Fibroblast of gingiva (primary cell): ENCODE measurements around the gene MAPK11.
A peak's percentile ranks its signal among the peaks of the same experiment; 100 is the strongest.

Experiments
- DNase-seq: peaks from one replicate; pipeline ENCODE4 v3.0.0-alpha.2; 2011; ENCODE audit warnings: low read depth

MAPK11 gene

GRCh38 chr22:50260801-50261614 lies 9.2 kb downstream of the MAPK11 start:
- DNase-seq: peak; percentile 66

DNA sequence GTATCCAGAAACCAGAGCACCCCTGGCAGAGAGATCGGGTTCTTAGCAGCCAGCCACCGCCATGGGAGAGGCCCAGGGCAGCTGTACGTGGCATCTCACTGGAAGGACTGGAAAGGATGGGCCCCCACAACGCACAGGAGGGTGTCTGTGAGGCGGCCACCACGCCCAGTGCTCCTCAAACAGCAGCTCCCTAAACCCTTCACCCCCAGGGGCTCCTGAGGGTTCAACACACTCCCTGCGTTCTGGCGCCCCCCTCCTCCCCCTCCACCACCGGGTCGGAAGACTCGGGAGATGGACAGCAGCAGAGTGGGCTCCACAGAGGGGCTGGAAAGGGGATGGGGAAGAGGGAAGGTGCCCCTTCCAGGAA lies 9.8 kb downstream of the MAPK11 start:
- DNase-seq: no peak

- DNase-seq: no peak
Measured at GRCh38 chr22:50259302-50259701, 10.9 kb downstream of the MAPK11 start.

DNA sequence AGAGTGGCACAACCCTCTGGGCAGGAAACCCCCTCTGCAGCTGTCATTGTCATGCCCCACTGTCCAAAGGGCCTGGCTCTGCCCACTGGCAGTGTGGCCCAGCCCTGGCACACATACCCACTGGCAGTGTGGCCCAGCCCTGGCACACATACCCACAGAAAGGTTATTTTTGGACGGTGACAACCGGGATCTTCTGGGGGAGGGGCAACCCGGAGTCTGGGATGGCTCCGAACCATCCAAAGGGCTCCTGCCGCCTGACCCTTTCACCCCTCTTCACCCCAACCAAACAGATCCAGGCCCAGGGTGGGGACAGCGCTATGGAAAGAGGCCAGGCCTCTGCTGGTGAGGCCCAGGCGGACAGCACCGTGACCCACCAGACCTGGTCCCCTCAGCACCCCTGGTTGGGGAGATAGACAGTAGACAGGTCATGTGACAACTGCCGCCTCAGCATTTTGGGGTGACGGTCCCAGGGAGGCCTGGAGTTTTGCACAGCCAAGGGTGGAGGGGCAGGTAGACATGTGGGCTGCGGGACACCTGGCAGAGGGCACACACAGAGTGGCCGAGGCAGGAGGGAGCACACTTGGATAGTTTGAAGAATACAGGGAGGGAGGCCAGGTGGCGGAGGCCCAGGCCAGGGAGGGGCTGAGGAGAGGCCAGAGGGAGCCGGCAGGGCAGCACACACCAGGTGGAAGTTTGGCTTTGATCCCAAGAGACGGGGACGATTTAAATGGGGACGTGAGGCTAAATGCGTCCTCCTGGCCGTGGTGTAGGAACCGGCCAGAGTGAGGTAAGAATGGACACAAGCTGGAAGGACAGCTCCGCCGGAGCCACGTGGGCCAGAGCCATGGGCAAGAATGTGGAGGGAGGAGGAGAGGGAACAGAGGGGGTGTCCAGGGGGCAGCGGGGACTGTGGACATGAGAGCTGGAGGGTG lies 11.6 kb downstream of the MAPK11 start:
- DNase-seq: no peak

GRCh38 chr22:50257451-50258360 lies 12.5 kb downstream of the MAPK11 start:
- DNase-seq: no peak

- DNase-seq: no peak
Measured at GRCh38 chr22:50257041-50257440, 13.1 kb downstream of the MAPK11 start.

DNA sequence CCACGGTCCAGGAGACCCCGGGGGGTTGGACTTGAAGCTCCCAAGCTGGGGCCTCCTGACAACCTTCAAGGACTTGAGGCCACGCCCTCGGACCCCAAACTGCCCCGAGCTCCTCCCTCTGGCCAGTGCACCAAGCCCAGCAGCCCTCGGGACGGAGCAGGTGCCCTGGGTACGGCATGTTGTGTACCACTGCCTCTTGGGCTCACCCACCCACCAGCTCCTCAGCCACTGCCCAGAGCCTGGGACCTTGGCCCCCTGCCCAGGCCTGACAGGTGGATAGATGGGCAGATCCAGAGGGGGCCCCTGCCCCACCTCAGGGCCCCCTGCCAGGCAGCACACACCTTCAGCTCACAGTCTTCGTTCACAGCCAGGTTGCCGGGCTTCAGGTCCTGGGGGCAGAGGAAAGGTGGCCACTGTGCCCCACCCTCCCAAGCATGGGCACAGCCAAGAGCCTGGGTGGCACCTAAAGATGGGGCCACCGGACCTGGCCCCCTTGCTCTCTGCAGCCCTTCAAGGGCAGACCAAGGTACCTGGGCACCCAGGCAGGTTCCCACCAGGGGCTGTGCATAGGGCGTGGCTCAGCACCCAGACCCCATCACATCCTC lies 13.8 kb downstream of the MAPK11 start:
- no peak for DNase-seq

DNA sequence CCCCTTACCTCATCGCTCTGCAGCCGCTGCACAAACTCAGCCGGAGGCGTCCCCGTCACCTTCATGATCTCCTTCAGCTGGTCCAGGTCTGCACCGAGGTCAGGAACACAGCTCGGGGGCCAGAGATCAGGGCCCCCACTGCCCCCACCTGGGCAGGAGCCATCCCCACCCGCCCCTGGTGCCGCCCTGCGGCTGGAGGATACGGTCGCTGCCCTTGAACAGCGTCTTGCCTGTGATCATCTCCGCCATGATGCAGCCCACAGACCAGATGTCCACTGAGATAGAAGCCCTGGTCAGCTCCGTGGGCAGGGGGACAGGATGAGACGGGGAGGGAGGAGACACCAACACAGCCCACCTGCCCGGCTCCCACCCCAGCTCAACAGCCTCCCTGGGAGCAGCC lies 14.6 kb downstream of the MAPK11 start:
- DNase-seq: no peak

GRCh38 chr22:50255099-50255498 lies 15.1 kb downstream of the MAPK11 start:
- DNase-seq: no peak

DNA sequence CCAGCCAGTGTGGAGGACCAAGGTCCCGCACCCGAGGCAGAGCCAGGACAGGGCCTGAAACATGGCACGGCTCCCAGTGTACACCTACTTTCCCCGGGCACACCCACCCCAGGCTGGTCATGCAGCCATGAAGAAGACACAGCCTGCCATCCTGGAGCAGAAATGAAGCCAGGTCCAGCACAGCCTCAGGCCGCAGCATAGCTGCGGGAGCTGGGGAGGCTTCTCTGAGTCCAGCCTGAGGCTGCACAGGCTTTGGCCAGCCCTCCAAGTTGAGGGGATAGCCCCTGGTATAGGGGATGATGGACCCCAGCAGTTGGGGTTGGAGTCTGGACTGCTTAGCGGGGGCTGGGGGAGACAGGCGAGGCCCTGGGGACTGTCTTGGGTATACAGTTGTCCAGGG lies 16.2 kb downstream of the MAPK11 start:
- DNase-seq: no peak

DNA sequence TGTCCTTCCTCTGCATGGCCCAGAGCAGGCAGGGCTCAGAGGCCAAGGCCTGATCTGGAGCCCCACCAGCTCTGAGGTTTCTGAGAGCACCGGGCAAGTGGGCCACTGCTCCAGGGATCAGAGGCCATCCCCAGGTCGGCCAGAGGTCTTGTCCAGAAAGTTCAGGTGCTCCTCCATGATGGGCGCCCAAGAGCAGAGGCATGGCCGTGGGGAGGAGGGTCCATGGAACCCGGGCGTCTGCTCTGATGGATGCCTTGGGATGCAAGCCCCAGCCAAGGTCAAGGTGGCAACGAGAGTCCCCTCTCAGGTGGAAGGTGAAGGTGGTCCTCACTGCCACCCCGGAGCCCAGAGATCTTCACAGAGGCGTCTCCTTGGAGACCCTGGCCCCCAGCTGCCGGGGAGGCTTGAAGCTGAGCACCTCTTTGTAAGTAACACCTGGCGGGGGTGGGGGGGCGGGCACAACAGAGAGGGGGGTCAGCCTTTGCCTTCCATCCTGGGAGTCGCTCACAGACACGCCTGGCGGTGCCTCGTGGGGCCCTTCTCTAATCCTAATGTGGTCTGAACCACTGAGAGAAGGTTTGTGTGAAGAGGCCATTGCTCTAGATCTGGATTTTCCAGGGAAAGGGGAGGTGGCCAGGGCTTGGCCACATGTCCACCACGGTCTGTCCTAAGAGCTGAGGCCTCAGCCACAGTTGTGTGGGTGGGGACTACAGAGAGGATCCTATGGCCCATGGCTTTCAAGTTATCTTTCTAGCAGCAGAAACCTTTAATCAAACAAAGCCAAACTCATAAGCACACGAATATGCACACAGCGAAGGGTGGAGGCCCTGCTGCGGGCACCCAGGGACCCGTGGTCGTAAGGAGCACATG lies 16.9 kb downstream of the MAPK11 start:
- DNase-seq: no peak

DNA sequence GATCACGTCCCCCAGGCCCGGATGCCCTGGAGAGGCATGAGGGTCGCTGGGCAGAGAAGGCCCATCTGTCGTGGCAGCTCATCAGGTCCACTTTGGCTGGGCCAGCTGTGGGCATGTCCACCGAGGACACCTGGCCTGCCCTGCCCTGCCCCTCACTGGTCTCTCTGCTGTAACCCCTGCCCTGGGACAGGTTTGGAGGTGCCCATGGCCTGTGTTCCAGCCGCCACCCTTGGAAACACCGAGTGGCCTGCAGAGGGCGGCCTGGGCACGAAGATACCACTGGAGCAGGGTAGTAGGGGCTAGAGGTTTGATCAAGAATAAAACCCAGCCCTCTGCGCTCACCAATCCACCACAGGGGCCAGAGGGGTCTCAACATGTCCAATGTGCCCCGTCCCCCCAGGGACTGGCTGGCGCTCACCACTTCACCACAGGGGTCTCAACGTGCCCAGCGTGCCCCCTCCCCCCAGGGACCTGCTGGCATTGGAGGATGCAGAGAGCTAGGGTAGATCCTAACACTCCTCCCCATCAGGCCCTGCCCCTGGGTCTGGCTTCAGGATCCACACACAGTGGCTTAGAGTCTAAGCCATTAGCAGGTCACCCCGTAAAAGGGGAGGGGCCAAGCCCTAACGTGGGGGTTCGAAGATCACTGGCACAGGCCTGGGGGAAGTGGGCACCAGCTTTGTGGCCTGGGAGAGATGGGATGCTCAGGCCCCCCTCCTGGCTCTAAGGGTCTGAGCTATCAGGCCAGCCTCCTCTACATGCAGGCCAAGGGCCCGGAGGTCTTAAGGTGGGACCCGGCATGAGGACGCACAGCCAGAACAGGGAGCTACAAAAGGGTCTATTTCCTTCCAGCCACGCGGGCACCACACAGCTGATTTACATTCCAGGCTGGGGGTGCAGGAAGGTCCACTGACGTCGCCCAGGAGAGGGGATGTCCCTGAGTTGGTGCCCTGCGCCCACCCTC lies 17.8 kb downstream of the MAPK11 start:
- peak; percentile 55 for DNase-seq

DNA sequence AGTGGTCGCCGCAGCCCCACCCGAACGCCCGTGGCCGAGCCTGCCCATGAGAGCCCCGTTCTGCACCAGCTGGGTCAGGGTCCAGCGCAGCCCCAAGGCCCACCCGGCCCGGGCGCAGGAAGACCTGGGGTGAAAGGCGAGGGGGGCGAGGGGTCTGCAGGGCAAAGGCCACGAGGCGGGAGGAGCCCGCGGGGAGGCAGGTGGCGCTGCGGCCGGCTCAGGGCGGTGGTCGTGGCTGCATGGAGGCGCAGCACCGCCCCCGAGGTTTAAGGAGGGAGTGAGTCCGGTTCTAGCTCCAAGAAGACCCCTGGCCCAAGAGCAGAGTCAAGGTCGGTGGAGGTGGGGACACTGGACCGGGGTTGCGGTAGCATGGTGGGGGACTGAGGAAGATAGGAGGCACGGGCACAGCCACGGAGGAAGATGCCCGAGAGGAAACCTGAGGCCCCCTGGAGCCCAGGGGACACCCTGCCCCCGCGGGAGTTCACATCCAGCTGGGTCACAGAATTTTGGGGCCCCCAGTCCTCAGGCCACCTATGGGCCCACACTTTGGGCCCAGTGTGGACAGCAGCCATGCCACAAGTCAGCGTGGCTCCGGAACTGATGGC lies 18.6 kb downstream of the MAPK11 start:
- no peak for DNase-seq

DNA sequence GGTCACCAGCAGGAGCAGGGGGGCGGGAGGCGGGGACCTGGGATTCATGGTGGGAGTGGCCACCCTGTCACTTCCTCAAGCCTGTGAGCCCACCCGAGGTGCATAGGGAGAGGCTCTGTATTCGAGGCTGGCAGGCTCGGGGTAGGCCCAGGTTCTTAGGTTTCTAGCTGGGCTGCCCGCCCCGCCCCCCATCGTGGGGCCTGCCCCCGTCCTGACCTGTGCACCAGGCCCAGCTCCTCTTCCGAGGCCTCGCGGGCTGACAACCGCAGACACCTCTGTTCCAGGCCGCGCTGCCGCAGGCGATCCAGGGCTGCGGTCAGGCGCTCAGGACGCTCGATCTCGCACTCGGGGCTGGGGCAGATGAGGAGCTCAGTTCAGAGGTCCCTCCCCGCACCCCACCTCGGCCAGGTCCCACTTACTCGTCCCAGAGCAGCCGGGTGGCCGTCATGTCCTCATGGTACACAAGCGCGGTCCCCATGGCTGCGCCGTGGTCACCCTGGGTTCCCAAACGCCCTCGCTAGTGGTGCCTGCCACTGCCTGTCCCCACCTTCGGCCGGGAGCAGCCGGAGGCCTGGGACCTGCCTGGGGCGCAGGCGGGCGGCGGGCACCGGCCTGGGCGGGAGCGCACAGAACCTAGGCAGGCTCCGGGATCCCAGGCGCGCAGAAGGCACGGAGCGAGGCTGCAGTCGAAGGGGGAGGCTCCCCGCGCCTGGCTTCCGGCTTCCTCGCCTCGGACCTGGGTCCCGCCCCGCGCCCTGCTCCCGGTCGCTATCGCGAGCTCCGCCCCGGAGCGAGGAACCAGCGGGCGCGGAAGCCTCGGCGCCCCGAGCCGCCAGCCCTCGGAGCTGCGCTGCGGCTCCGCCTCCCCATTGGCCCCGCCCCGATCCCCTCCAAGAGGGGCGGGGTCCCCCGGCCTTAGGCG lies 19.4 kb downstream of the MAPK11 start, which contains the start of gene HDAC10:
Gene HDAC10, minus strand, starts transcription at position 711 of the 922 bp plus-strand sequence. Its CDS starts 233 bp downstream, at position 478.
- DNase-seq: peak; percentile 74

GRCh38 chr22:50250249-50250554 lies 20.0 kb downstream of the MAPK11 start:
- DNase-seq: no peak

DNA sequence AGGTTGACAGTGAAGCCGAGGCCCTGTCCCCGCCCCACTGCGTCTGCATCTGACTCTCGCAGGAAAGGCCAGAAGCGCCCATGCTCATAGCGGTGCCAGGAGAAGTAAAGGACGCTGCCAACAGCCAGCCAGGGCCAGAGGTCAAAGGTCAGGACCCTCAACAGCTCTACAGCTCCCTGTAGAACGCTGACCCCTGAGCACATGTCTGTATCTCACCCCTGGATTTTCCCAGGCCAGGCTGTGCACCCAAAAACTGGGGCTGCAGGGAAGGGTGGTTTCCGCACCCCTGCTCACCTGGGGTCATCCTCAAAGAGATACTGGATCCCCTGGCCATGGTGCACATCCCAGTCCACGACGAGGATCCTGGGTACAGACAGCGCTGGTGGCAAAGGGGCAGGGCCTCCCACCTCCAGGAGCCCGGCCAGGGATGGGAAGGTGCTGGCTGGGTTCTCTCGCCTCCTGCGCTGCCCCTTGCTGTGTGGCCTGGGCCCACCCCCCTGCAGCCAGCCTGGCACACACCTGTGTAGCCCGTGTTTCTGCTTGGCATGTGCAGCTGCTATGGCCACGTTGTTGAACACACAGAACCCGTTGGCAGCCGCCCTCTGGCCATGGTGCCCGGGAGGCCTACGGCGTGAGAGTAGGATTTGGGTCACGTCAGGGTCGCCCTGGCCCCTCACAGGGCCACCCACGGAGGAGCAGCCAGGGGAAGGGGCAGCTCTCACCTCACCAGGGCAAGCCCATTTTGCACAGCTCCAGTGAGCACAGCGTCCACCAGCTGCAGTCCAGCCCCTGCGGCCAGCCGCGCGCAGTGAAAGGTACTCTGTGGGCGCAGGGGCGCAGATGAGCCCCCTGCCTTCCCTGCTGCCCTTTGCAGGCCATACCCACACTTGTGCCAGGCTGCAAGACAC lies 20.6 kb downstream of the MAPK11 start:
- no peak for DNase-seq
